Liver (tissue), 3 donors: ENCODE results near the gene PRC1.

Experiments
- ATF3 ChIP-seq: IDR thresholded peaks from 2 replicates; pipeline ENCODE4 v1.6.1; 2016; ENCODE audit warnings: antibody characterized with exemption
- CTCF ChIP-seq: fragments of 150-350 bp; IDR thresholded peaks from 2 replicates; pipeline ENCODE4 v1.5.1; 2017; ENCODE audit warnings: improper control_type of control experiment, low read depth, low read length; ENCODE audit not compliant: missing input control
- HNF4G ChIP-seq: IDR thresholded peaks from 2 replicates; pipeline ENCODE4 v1.6.1; 2016; ENCODE audit warnings: antibody characterized with exemption
- RXRA ChIP-seq, 2 donors: IDR thresholded peaks; 2 replicates each; pipeline ENCODE4 v1.6.1; 2017 to 2018; ENCODE audit warnings: antibody characterized with exemption in 2 of 2, mild to moderate bottlenecking in 1 of 2
- donor health status: healthy.
- donor health status: healthy.

GRCh38 chr15:90950676-90951075 lies 43.7 kb downstream of the PRC1 start:
- TF ChIP-seq CTCF, result no peak
- no peak for TF ChIP-seq HNF4G
- no peak for TF ChIP-seq ATF3
- TF ChIP-seq RXRA (IDR thresholded peaks at IDR 0.05), result no peak
